OCI-LY1 (cell line): ENCODE results near the gene CENPX.

Experiments used
- H2AFZ ChIP-seq: fragments of 200-600 bp; sonication (generic), shearing (Covaris generic); 2 replicates; pipeline ENCODE4 v1.6.0; 2014; ENCODE audit warnings: antibody characterized with exemption, mild to moderate bottlenecking, low read length
- H3F3A ChIP-seq: fragments of 200-600 bp; sonication (generic), shearing (Covaris generic); 2 replicates; pipeline ENCODE4 v1.6.0; 2014; ENCODE audit warnings: mild to moderate bottlenecking, antibody characterized with exemption, low read length, moderate library complexity; ENCODE audit not compliant: insufficient read depth
- H3K27ac ChIP-seq: fragments of 200-600 bp; sonication (generic); 2 replicates; pipeline ENCODE4 v1.5.1; 2014; ENCODE audit warnings: low read length, mixed run types, mild to moderate bottlenecking, low read depth; ENCODE audit not compliant: poor library complexity, severe bottlenecking
- H3K27me3 ChIP-seq: fragments of 200-600 bp; sonication (generic); 2 replicates; pipeline ENCODE4 v1.6.0; 2014; ENCODE audit warnings: antibody characterized with exemption, mild to moderate bottlenecking, low read length, moderate library complexity; ENCODE audit not compliant: insufficient read depth
- H3K36me3 ChIP-seq: fragments of 200-600 bp; sonication (generic); 2 replicates; pipeline ENCODE4 v1.6.1; 2014; ENCODE audit warnings: mild to moderate bottlenecking, antibody characterized with exemption, low read length, moderate library complexity, mixed read lengths; ENCODE audit not compliant: insufficient read depth
- H3K4me1 ChIP-seq: fragments of 200-600 bp; sonication (generic); 2 replicates; pipeline ENCODE4 v1.5.1; 2014; ENCODE audit warnings: mild to moderate bottlenecking, low read length, moderate library complexity; ENCODE audit not compliant: insufficient read depth, severe bottlenecking
- H3K4me2 ChIP-seq: fragments of 200-600 bp; sonication (generic), shearing (Covaris generic); 2 replicates; pipeline ENCODE4 v1.6.1; 2014; ENCODE audit warnings: low read length
- H3K4me3 ChIP-seq: fragments of 200-600 bp; sonication (generic); 2 replicates; pipeline ENCODE4 v1.5.1; 2014; ENCODE audit warnings: low read length, low read depth, mild to moderate bottlenecking, mixed read lengths; ENCODE audit not compliant: poor library complexity, severe bottlenecking
- H3K79me2 ChIP-seq: fragments of 200-600 bp; shearing (Covaris generic); 2 replicates; pipeline ENCODE4 v1.6.1; 2016; ENCODE audit warnings: mixed run types, low read length, mixed read lengths; ENCODE audit not compliant: insufficient read depth
- H3K9ac ChIP-seq: fragments of 200-600 bp; sonication (generic), shearing (Covaris generic); 2 replicates; pipeline ENCODE4 v1.6.1; 2014; ENCODE audit warnings: mild to moderate bottlenecking, low read length, mixed read lengths
- H3K9me2 ChIP-seq: fragments of 200-600 bp; sonication (generic), shearing (Covaris generic); 2 replicates; pipeline ENCODE4 v1.6.1; 2014; ENCODE audit warnings: low read depth, mild to moderate bottlenecking, low read length, mixed read lengths
- H3K9me3 ChIP-seq: fragments of 200-600 bp; shearing (Covaris generic); 2 replicates; pipeline ENCODE4 v1.6.1; 2014; ENCODE audit warnings: low read length, mixed read lengths
- H4K20me1 ChIP-seq: fragments of 200-600 bp; sonication (generic), shearing (Covaris generic); 2 replicates; pipeline ENCODE4 v1.6.0; 2016; ENCODE audit warnings: mild to moderate bottlenecking, low read length; ENCODE audit not compliant: insufficient read depth
- CTCF ChIP-seq: fragments of 200-600 bp; sonication (generic), shearing (Covaris generic); IDR thresholded peaks from 2 replicates; pipeline ENCODE4 v1.5.1; 2017; ENCODE audit warnings: mild to moderate bottlenecking, antibody characterized with exemption, low read length, moderate library complexity, mixed read lengths
- EZH2 ChIP-seq: fragments of 200-600 bp; sonication (generic), shearing (Covaris generic); IDR thresholded peaks from 2 replicates; pipeline ENCODE4 v1.8.0; 2017; ENCODE audit warnings: borderline replicate concordance, mixed run types, mild to moderate bottlenecking, antibody characterized with exemption, low read length, moderate library complexity, mixed read lengths

Gene CENPX

GRCh38 chr17:81996757-81997441 lies 25.8 kb downstream of the CENPX start:
- Histone ChIP-seq H4K20me1 (no peaks in the 10 kb centered on the region), H3K27ac (no peak overlapping the region), H3K4me1 (no peaks in the 10 kb centered on the region), H3K4me3 (no peak overlapping the region), H3K4me2 (no peak overlapping the region), H3K79me2 (no peaks in the 10 kb centered on the region), H3K27me3 (no peaks in the 10 kb centered on the region), H3K9me3 (no peaks in the 10 kb centered on the region), H2AFZ (no peak overlapping the region), H3K36me3 (no peaks in the 10 kb centered on the region), H3K9ac (no peak overlapping the region), H3K9me2 (no peaks in the 10 kb centered on the region), H3F3A (no peaks in the 10 kb centered on the region)
- TF ChIP-seq EZH2, result no peak
- TF ChIP-seq CTCF, result no peak

GRCh38 chr17:81996232-81996756 lies 26.4 kb downstream of the CENPX start:
- Histone ChIP-seq H3K9me2 (no peaks in the 10 kb centered on the region), H3K27me3 (no peaks in the 10 kb centered on the region), H3K79me2 (no peaks in the 10 kb centered on the region), H3K9ac (no peak overlapping the region), H3K36me3 (no peaks in the 10 kb centered on the region), H3K9me3 (no peaks in the 10 kb centered on the region), H3F3A (no peaks in the 10 kb centered on the region), H4K20me1 (no peaks in the 10 kb centered on the region), H3K27ac (no peak overlapping the region), H3K4me3 (no peak overlapping the region), H3K4me1 (no peaks in the 10 kb centered on the region), H2AFZ (no peak overlapping the region), H3K4me2 (no peak overlapping the region)
- TF ChIP-seq EZH2, result no peak
- TF ChIP-seq CTCF, result no peak

- Histone ChIP-seq H3K9ac (no peak overlapping the region), H2AFZ (no peak overlapping the region), H3K4me1 (no peaks in the 10 kb centered on the region), H3K79me2 (no peaks in the 10 kb centered on the region), H4K20me1 (no peaks in the 10 kb centered on the region), H3K27me3 (no peaks in the 10 kb centered on the region), H3K36me3 (no peaks in the 10 kb centered on the region), H3K9me2 (no peaks in the 10 kb centered on the region), H3F3A (no peaks in the 10 kb centered on the region), H3K4me2 (no peak overlapping the region), H3K27ac (no peak overlapping the region), H3K4me3 (no peak overlapping the region), H3K9me3 (no peaks in the 10 kb centered on the region)
- TF ChIP-seq CTCF, result no peak
- TF ChIP-seq EZH2, result no peak
Observed at GRCh38 chr17:81995463-81996231, 27.0 kb downstream of the CENPX start.
